Immature natural killer cell (primary cell): ENCODE measurements around the gene TFPI. TPM values are rescaled to one million over a fixed set of nuclear protein-coding genes. Genes with fewer than 3 reads are reported as not detected.

Experiments
- polyA plus RNA-seq, 3 donors: library from polyadenylated mRNA; unstranded; fragments of 300-500 nt; fragmentation: Illumina TruSeq; gene quantifications; one replicate each; pipeline ENCODE4 v1.2.3, GENCODE V29; 2021

TFPI gene
- polyA plus RNA-seq, 3 donors from 2014 or later = 0.59 TPM; not detected in 2

Other genes starting within 250 kb of the TFPI start
- gene CALCRL, start 106.2 kb downstream of the TFPI start, polyA plus RNA-seq = 1 to 10 TPM in 1 of 3 donors, under 1 TPM in 1, not detected in 1; 0.66 to 1.4 TPM